ENCODE results near the gene DOCK1. TPM values are rescaled to one million over a fixed set of nuclear protein-coding genes. Genes with fewer than 3 reads are reported as not detected.

Gene DOCK1
- total and polyA plus RNA-seq, 2 donors (not counting 1 experiment from before 2014, with no cell fraction given): 20.5 to 91.0 TPM

DNA sequence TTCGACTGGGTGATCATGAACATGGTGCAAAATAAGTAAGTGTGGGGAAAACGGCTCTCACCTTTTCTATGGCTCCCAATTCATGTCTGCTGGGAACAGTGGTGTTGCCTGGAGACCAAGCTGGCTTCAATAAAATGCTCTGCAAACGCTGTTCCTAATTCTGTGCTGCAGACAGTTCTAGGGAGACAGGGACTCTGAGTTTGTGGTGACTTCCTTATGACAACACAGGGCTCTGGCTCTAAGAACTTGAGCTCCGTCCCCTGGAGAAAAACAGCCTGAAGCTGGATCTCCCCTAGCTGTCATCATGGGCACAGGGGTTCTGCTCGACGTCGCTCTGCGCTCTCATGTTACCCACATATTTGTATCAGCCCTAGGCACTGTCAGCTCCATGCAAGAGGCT is 352.2 kb downstream of the DOCK1 start:
- Histone ChIP-seq H3K4me1 (ENCODE audit: control insufficient read depth, extremely low read depth, insufficient read depth, low read length) (no peaks in the 10 kb centered on the region), H2AFZ (ENCODE audit: low read length) (no peak overlapping the region), H3K4me2 (ENCODE audit: extremely low read depth, insufficient read depth, low read length) (no peak overlapping the region), H4K20me1 (ENCODE audit: control insufficient read depth, extremely low read depth, insufficient read depth, low read length) (no peaks in the 10 kb centered on the region), H3K36me3 (ENCODE audit: control insufficient read depth, insufficient read depth, low read length) (no peaks in the 10 kb centered on the region), H3K79me2 (ENCODE audit: control insufficient read depth, insufficient read depth, low read length) (no peaks in the 10 kb centered on the region), H3K27me3 (ENCODE audit: control insufficient read depth, insufficient read depth, low read length) (no peaks in the 10 kb centered on the region), H3K9me3 (ENCODE audit: control insufficient read depth, insufficient read depth, low read depth, low read length) (no peaks in the 10 kb centered on the region), H3K4me3 (replicated peaks in 1 of 4; ENCODE audit: control extremely low read depth in 1 of 4, insufficient read depth in 1 of 4, low read depth in 3 of 4, low read length in 4 of 4) (no peak overlapping the region), H3K9ac (ENCODE audit: insufficient read depth, low read length) (no peak overlapping the region), H3K27ac (ENCODE audit: insufficient read depth, low read length) (no peak overlapping the region)
- TF ChIP-seq, protein P1, sequence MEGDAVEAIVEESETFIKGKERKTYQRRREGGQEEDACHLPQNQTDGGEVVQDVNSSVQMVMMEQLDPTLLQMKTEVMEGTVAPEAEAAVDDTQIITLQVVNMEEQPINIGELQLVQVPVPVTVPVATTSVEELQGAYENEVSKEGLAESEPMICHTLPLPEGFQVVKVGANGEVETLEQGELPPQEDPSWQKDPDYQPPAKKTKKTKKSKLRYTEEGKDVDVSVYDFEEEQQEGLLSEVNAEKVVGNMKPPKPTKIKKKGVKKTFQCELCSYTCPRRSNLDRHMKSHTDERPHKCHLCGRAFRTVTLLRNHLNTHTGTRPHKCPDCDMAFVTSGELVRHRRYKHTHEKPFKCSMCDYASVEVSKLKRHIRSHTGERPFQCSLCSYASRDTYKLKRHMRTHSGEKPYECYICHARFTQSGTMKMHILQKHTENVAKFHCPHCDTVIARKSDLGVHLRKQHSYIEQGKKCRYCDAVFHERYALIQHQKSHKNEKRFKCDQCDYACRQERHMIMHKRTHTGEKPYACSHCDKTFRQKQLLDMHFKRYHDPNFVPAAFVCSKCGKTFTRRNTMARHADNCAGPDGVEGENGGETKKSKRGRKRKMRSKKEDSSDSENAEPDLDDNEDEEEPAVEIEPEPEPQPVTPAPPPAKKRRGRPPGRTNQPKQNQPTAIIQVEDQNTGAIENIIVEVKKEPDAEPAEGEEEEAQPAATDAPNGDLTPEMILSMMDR (conservative IDR thresholded peaks at IDR 0.05 in 1 of 2, IDR thresholded peaks at IDR 0.05 in 1 of 2; ENCODE audit: low read depth in 1 of 2, low read length in 2 of 2): no peak
- TF ChIP-seq EZH2 (IDR thresholded peaks at IDR 0.05; ENCODE audit: low read length, missing control alignments): no peak
- DNase-seq (ENCODE audit: low read depth in 2 of 2): no peak

DNA sequence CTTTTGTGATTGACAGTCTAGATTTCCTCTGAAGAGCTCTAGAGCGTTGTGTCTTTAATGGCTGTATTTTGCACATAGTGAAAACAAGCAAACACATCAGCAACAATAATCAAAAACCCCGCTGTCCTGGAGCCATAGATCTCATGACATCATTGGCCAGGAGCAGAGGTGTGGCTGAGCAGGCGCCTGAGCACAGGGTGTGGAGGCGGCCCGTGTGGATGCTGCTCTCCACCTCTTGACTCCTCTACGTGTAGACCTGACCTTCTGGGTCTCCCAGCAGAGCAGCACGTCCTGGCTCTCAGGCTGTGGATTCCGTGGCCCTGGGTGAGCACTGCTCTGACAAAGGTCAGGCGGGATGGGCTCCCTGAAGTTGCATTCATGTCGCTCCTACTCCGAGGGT is 354.1 kb downstream of the DOCK1 start:
- Histone ChIP-seq H3K4me2 (ENCODE audit: extremely low read depth, insufficient read depth, low read length) (no peak overlapping the region), H3K9me3 (ENCODE audit: control insufficient read depth, insufficient read depth, low read depth, low read length) (no peaks in the 10 kb centered on the region)

DNA sequence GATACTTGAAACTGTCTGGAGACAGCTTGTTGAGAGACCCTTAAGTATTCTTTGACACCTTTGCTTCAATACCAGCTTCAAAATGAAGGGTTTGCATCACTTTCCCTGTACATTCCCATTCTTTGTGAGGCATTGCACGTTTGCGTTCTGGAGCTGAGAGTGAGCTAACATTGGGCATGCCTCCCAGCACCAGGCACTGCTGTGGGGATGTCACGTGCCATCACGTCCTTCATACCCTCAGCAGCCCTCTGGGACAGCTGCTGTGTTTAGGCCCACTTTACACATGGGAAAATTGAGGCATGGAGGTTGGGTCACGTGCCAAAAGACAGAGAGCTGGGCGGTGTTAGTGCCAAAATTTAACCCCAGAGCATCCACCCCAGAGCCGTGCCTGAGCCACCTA is 357.4 kb downstream of the DOCK1 start:
- Histone ChIP-seq H3K4me2 (ENCODE audit: extremely low read depth, insufficient read depth, low read length) (no peak overlapping the region), H2AFZ (ENCODE audit: low read length) (no peak overlapping the region)
- DNase-seq (ENCODE audit: low read depth in 2 of 2): no peak

More for the DNA sequence above, 354.1 kb downstream of the DOCK1 start:
- Histone ChIP-seq H3K4me1 (ENCODE audit: control insufficient read depth, extremely low read depth, insufficient read depth, low read length) (no peaks in the 10 kb centered on the region), H3K27ac (ENCODE audit: insufficient read depth, low read length) (no peak overlapping the region), H3K27me3 (ENCODE audit: control insufficient read depth, insufficient read depth, low read length) (no peaks in the 10 kb centered on the region), H3K36me3 (ENCODE audit: control insufficient read depth, insufficient read depth, low read length) (peaks cover 2% of the 10 kb centered on the region), H3K79me2 (ENCODE audit: control insufficient read depth, insufficient read depth, low read length) (no peaks in the 10 kb centered on the region), H3K9ac (ENCODE audit: insufficient read depth, low read length) (no peak overlapping the region), H4K20me1 (ENCODE audit: control insufficient read depth, extremely low read depth, insufficient read depth, low read length) (no peaks in the 10 kb centered on the region), H3K4me3 (replicated peaks in 1 of 4; ENCODE audit: control extremely low read depth in 1 of 4, insufficient read depth in 1 of 4, low read depth in 3 of 4, low read length in 4 of 4) (no peak overlapping the region), H2AFZ (ENCODE audit: low read length) (no peak overlapping the region)
- no peak for DNase-seq (ENCODE audit: low read depth in 2 of 2)
- TF ChIP-seq, protein P1 (conservative IDR thresholded peaks at IDR 0.05 in 1 of 2, IDR thresholded peaks at IDR 0.05 in 1 of 2; ENCODE audit: low read depth in 1 of 2, low read length in 2 of 2): no peak
- TF ChIP-seq EZH2 (IDR thresholded peaks at IDR 0.05; ENCODE audit: low read length, missing control alignments): no peak

More for the DNA sequence above, 357.4 kb downstream of the DOCK1 start:
- H3K4me3 ChIP-seq (replicated peaks in 1 of 4; ENCODE audit: control extremely low read depth in 1 of 4, insufficient read depth in 1 of 4, low read depth in 3 of 4, low read length in 4 of 4): no peak overlapping the region
- no peaks in the 10 kb centered on the region for H3K27me3 ChIP-seq (ENCODE audit: control insufficient read depth, insufficient read depth, low read length)
- no peak for TF ChIP-seq EZH2 (IDR thresholded peaks at IDR 0.05; ENCODE audit: low read length, missing control alignments)
- TF ChIP-seq, protein P1 (conservative IDR thresholded peaks at IDR 0.05 in 1 of 2, IDR thresholded peaks at IDR 0.05 in 1 of 2; ENCODE audit: low read depth in 1 of 2, low read length in 2 of 2): no peak
- H3K79me2 ChIP-seq (ENCODE audit: control insufficient read depth, insufficient read depth, low read length): no peaks in the 10 kb centered on the region
- H3K9me3 ChIP-seq (ENCODE audit: control insufficient read depth, insufficient read depth, low read depth, low read length): no peaks in the 10 kb centered on the region
- peaks cover 2% of the 10 kb centered on the region for H3K36me3 ChIP-seq (ENCODE audit: control insufficient read depth, insufficient read depth, low read length)
- no peak overlapping the region for H3K27ac ChIP-seq (ENCODE audit: insufficient read depth, low read length)
- no peaks in the 10 kb centered on the region for H4K20me1 ChIP-seq (ENCODE audit: control insufficient read depth, extremely low read depth, insufficient read depth, low read length)
- no peaks in the 10 kb centered on the region for H3K4me1 ChIP-seq (ENCODE audit: control insufficient read depth, extremely low read depth, insufficient read depth, low read length)
- no peak overlapping the region for H3K9ac ChIP-seq (ENCODE audit: insufficient read depth, low read length)

Data from fibroblast of lung (primary cell).